HG03460 (cell line): ENCODE results near the gene ZNF652.
"Not testable (repeated sequence)": the region's sequence is repeated elsewhere in the genome, so short reads cannot be mapped to it uniquely, and the experiment has no call there.

Experiments
- ATAC-seq: cut with Tn5 transposase; IDR thresholded peaks from one replicate; pipeline ENCODE4 v1.9.1; 2021; ENCODE audit not compliant: unreplicated experiment

ZNF652 gene

GRCh38 chr17:49316889-49317675, 45.0 kb downstream of the ZNF652 start:
- ATAC-seq, result no peak

GRCh38 chr17:49316258-49316570, 45.8 kb downstream of the ZNF652 start:
- ATAC-seq, result no peak

- no peak for ATAC-seq
Observed at GRCh38 chr17:49315551-49316257, 46.3 kb downstream of the ZNF652 start.

- ATAC-seq, result no peak
Observed at GRCh38 chr17:49312722-49313121, 49.3 kb downstream of the ZNF652 start.

GRCh38 chr17:49299996-49300395, 62.1 kb downstream of the ZNF652 start:
- no peak for ATAC-seq

- no peak for ATAC-seq
Observed at GRCh38 chr17:49298371-49298976, 63.6 kb downstream of the ZNF652 start.

GRCh38 chr17:49297141-49297540, 64.9 kb downstream of the ZNF652 start:
- ATAC-seq, result no peak

GRCh38 chr17:49294122-49294521, 67.9 kb downstream of the ZNF652 start:
- ATAC-seq, result no peak

- no peak for ATAC-seq
Observed at GRCh38 chr17:49292901-49293300, 69.1 kb downstream of the ZNF652 start.

- ATAC-seq, result no peak
Observed at GRCh38 chr17:49291929-49292328, 70.1 kb downstream of the ZNF652 start.

GRCh38 chr17:49290690-49291359, 71.2 kb downstream of the ZNF652 start:
- ATAC-seq, result no peak

- ATAC-seq, result no peak
Observed at GRCh38 chr17:49288388-49288787, 73.7 kb downstream of the ZNF652 start.

- ATAC-seq, result no peak
Observed at GRCh38 chr17:49287481-49287880, 74.6 kb downstream of the ZNF652 start.

- not testable (repeated sequence) for ATAC-seq
Observed at GRCh38 chr17:49286261-49286973, 75.6 kb downstream of the ZNF652 start.

GRCh38 chr17:49285716-49286115, 76.3 kb downstream of the ZNF652 start:
- ATAC-seq, result no peak

- ATAC-seq, result no peak
Observed at GRCh38 chr17:49280918-49281317, 81.1 kb downstream of the ZNF652 start.

- no peak for ATAC-seq
Observed at GRCh38 chr17:49280061-49280460, 82.0 kb downstream of the ZNF652 start.

- not testable (repeated sequence) for ATAC-seq
Observed at GRCh38 chr17:49279263-49280015, 82.6 kb downstream of the ZNF652 start.

GRCh38 chr17:49278076-49278475, 84.0 kb downstream of the ZNF652 start:
- ATAC-seq, result no peak

GRCh38 chr17:49277638-49278037, 84.4 kb downstream of the ZNF652 start:
- no peak for ATAC-seq
